H1 (cell line): ENCODE measurements around the gene B3GAT1.

Experiments
- BCL11A ChIP-seq, 2 experiments: IDR thresholded peaks; one replicate each; pipeline ENCODE4 v1.6.1; 2011; ENCODE audit warnings: low read depth in 2 of 2, low read length in 2 of 2, mild to moderate bottlenecking in 2 of 2
- CTCF ChIP-seq, 3 experiments: IDR thresholded peaks; 1 replicate in 2 of 3; 2 replicates in 1 of 3; pipeline versions ENCODE4 v1.5.1 to v1.6.1; 2011; ENCODE audit warnings: low read length in 3 of 3, mild to moderate bottlenecking in 3 of 3, inconsistent platforms in 2 of 3, low read depth in 1 of 3, moderate library complexity in 1 of 3; ENCODE audit not compliant: insufficient read depth in 1 of 3; ENCODE audit errors: control extremely low read depth in 1 of 3
- EP300 ChIP-seq, 2 experiments: IDR thresholded peaks; 1 replicate in 1 of 2; 2 replicates in 1 of 2; pipeline ENCODE4 v1.6.1; 2011 to 2012; ENCODE audit warnings: low read depth in 2 of 2, low read length in 2 of 2, mild to moderate bottlenecking in 2 of 2, borderline replicate concordance in 1 of 2, inconsistent platforms in 1 of 2, moderate library complexity in 1 of 2
- EZH2 ChIP-seq: fragments of 200-600 bp; sonication (generic); IDR thresholded peaks from 2 replicates; pipeline ENCODE4 v1.7.1; 2012; ENCODE audit warnings: low read depth, mild to moderate bottlenecking, moderate library complexity, low read length, inconsistent platforms; ENCODE audit not compliant: severe bottlenecking
- MAX ChIP-seq: IDR thresholded peaks from 2 replicates; pipeline ENCODE4 v1.6.1; 2012; ENCODE audit warnings: inconsistent platforms
- POLR2AphosphoS5 ChIP-seq: IDR thresholded peaks from 2 replicates; pipeline ENCODE4 v1.6.1; 2011; ENCODE audit warnings: low read depth, low read length
- SP4 ChIP-seq: IDR thresholded peaks from 2 replicates; pipeline ENCODE4 v1.6.1; 2012; ENCODE audit warnings: low read length, inconsistent platforms
- TAF1 ChIP-seq: IDR thresholded peaks from 2 replicates; pipeline ENCODE4 v1.6.1; 2011; ENCODE audit warnings: mild to moderate bottlenecking, low read depth, low read length

GRCh38 chr11:134358856-134359490, 53.1 kb downstream of the B3GAT1 start:
- TF ChIP-seq EZH2 (no peak), TAF1 (no peak), EP300 (IDR thresholded peaks at IDR 0.05; ENCODE audit: borderline replicate concordance in 1 of 2, low read depth in 2 of 2, low read length in 2 of 2) (no peak), BCL11A (IDR thresholded peaks at IDR 0.05; ENCODE audit: low read depth in 2 of 2, low read length in 2 of 2) (no peak), SP4 (no peak), MAX (no peak), CTCF (IDR thresholded peaks at IDR 0.05; ENCODE audit: control extremely low read depth in 1 of 3, insufficient read depth in 1 of 3, low read depth in 1 of 3, low read length in 3 of 3) (no peak), POLR2AphosphoS5 (no peak)
